HCT116 (cell line): Measurements from ENCODE around the gene BSX. TPM values are rescaled to one million over a fixed set of nuclear protein-coding genes. Genes with fewer than 3 reads are reported as not detected.

Experiments used
- ATAC-seq: fragments of 200-7000 bp; cut with Tn5 transposase; 2 replicates; pipeline ENCODE4 v1.9.1; 2020; ENCODE audit warnings: mild to moderate bottlenecking, moderate library complexity
- BruUV-seq: library from RNA; stranded (reverse); fragments of 400-500 nt; replicated peaks from 2 replicates; lab custom pipeline; 2021; lab: Mats Ljungman, UMichigan
- CTCF ChIA-PET: fragments of 300-600 bp; sonication (Branson Sonifier 250); formaldehyde crosslinking; loops from one replicate; lab custom pipeline; 2021; ENCODE audit warnings: antibody characterized with exemption; lab: Charles Lee
- POLR2A ChIA-PET: fragments of 300-600, 350-600 bp; sonication (Branson Sonifier 250); formaldehyde crosslinking; loops from one replicate; lab custom pipeline; 2021; ENCODE audit warnings: antibody characterized with exemption; lab: Charles Lee
- RAD21 ChIA-PET, 2 experiments: fragments of 300-600 bp; sonication (Branson Sonifier 250); formaldehyde crosslinking; loops; one replicate each; lab custom pipeline; 2023; ENCODE audit warnings: low total read pairs in 2 of 2; ENCODE audit not compliant: uncharacterized antibody in 2 of 2, unreplicated experiment in 2 of 2, low non-redundant PET in 1 of 2; lab: Charles Lee
- DNase-seq: peaks from one replicate; pipeline ENCODE4 v3.0.0-alpha.2; 2010; ENCODE audit warnings: low read depth, low spot score
- H2AFZ ChIP-seq: fragments of 200-600 bp; shearing (Covaris generic), sonication (generic); 2 replicates; pipeline ENCODE4 v1.6.1; 2017; ENCODE audit warnings: low read depth, mixed run types, mixed read lengths, antibody characterized with exemption, low read length; ENCODE audit not compliant: poor library complexity, severe bottlenecking
- H3K27ac ChIP-seq: 2 replicates; pipeline ENCODE4 v1.5.1; 2012; ENCODE audit warnings: low read depth, low read length
- H3K27me3 ChIP-seq: fragments of 200-600 bp; sonication (generic); 2 replicates; pipeline ENCODE4 v1.6.1; 2016; ENCODE audit warnings: mixed run types, low read length, mixed read lengths; ENCODE audit not compliant: insufficient read depth
- H3K36me3 ChIP-seq, 2 experiments: fragments of 200-500 bp in 1 of 2; fragments of 200-600 bp in 1 of 2; sonication (Bioruptor generic) in 1 of 2; sonication (generic) in 1 of 2; 2 replicates each; pipeline versions ENCODE4 v1.5.1 to v1.6.1; 2014 to 2016; ENCODE audit warnings: low read length in 2 of 2, inconsistent platforms in 1 of 2, mixed read lengths in 1 of 2, mixed run types in 1 of 2; ENCODE audit not compliant: insufficient read depth in 2 of 2, control insufficient read depth in 1 of 2
- H3K4me1 ChIP-seq, 2 experiments: fragments of 200-600 bp in 1 of 2; sonication (generic) in 1 of 2; 2 replicates each; pipeline versions ENCODE4 v1.5.1 to v1.6.1; 2012 to 2017; ENCODE audit warnings: low read length in 2 of 2, inconsistent platforms in 1 of 2, mild to moderate bottlenecking in 1 of 2, mixed read lengths in 1 of 2, mixed run types in 1 of 2, moderate library complexity in 1 of 2; ENCODE audit not compliant: insufficient read depth in 2 of 2, control insufficient read depth in 1 of 2
- H3K4me2 ChIP-seq: fragments of 200-600 bp; sonication (generic); 2 replicates; pipeline ENCODE4 v1.6.1; 2017; ENCODE audit warnings: mixed run types, low read length, mixed read lengths
- H3K4me3 ChIP-seq, 2 experiments: fragments of 200-600 bp in 1 of 2; sonication (generic) in 1 of 2; replicated peaks in 1 of 2; 2 replicates each; pipeline ENCODE4 v1.5.1; 2011 to 2016; ENCODE audit warnings: low read length in 2 of 2, control low read depth in 1 of 2, low read depth in 1 of 2, mild to moderate bottlenecking in 1 of 2, mixed read lengths in 1 of 2, mixed run types in 1 of 2
- H3K79me2 ChIP-seq: fragments of 200-600 bp; sonication (generic); 2 replicates; pipeline ENCODE4 v1.6.1; 2017; ENCODE audit warnings: mild to moderate bottlenecking, mixed run types, low read length, moderate library complexity, mixed read lengths; ENCODE audit not compliant: insufficient read depth
- H3K9ac ChIP-seq: fragments of 200-600 bp; sonication (generic); 2 replicates; pipeline ENCODE4 v1.6.1; 2016; ENCODE audit warnings: low read length, mixed read lengths
- H3K9me2 ChIP-seq: fragments of 200-600 bp; sonication (generic), shearing (Covaris generic); 2 replicates; pipeline ENCODE4 v1.6.1; 2017; ENCODE audit warnings: mixed run types, mild to moderate bottlenecking, moderate library complexity; ENCODE audit not compliant: insufficient read depth
- H3K9me3 ChIP-seq, 2 experiments: fragments of 200-500 bp in 1 of 2; fragments of 200-600 bp in 1 of 2; sonication (Bioruptor generic) in 1 of 2; sonication (generic) in 1 of 2; 2 replicates each; pipeline ENCODE4 v1.6.1; 2014 to 2017; ENCODE audit warnings: low read length in 2 of 2, mixed read lengths in 2 of 2, inconsistent platforms in 1 of 2, low read depth in 1 of 2, mild to moderate bottlenecking in 1 of 2, mixed run types in 1 of 2, moderate library complexity in 1 of 2; ENCODE audit not compliant: control insufficient read depth in 1 of 2, insufficient read depth in 1 of 2
- H4K20me1 ChIP-seq: fragments of 200-600 bp; sonication (generic), shearing (Covaris generic); 2 replicates; pipeline ENCODE4 v1.6.1; 2017; ENCODE audit warnings: mixed run types, mild to moderate bottlenecking, moderate library complexity; ENCODE audit not compliant: insufficient read depth
- EGR1 ChIP-seq: IDR thresholded peaks from 2 replicates; pipeline ENCODE4 v1.6.1; 2012; ENCODE audit warnings: low read depth
- ELF1 ChIP-seq: IDR thresholded peaks from 2 replicates; pipeline ENCODE4 v1.6.1; 2012; ENCODE audit warnings: low read depth, borderline replicate concordance
- EZH2 ChIP-seq: fragments of 200-600 bp; sonication (generic); IDR thresholded peaks from 2 replicates; pipeline ENCODE4 v1.6.1; 2017; ENCODE audit warnings: antibody characterized with exemption, mixed run types
- EZH2phosphoT487 ChIP-seq: fragments of 200-600 bp; IDR thresholded peaks from 2 replicates; pipeline ENCODE4 v1.6.1; 2018; ENCODE audit warnings: antibody characterized with exemption, borderline replicate concordance
- FOSL1 ChIP-seq: IDR thresholded peaks from 2 replicates; pipeline ENCODE4 v1.6.1; 2012; ENCODE audit warnings: low read depth
- JUND ChIP-seq: IDR thresholded peaks from 2 replicates; pipeline ENCODE4 v1.6.1; 2012
- POLR2AphosphoS5 ChIP-seq: IDR thresholded peaks from 2 replicates; pipeline ENCODE4 v1.6.1; 2011; ENCODE audit warnings: mild to moderate bottlenecking, low read depth, low read length, moderate library complexity
- RAD21 ChIP-seq: IDR thresholded peaks from 2 replicates; pipeline ENCODE4 v1.6.1; 2012; ENCODE audit warnings: low read depth, mild to moderate bottlenecking
- SIN3A ChIP-seq: IDR thresholded peaks from 2 replicates; pipeline ENCODE4 v1.6.1; 2012; ENCODE audit warnings: low read depth
- SP1 ChIP-seq: IDR thresholded peaks from 2 replicates; pipeline ENCODE4 v1.6.1; 2012; ENCODE audit warnings: low read depth
- SRF ChIP-seq: IDR thresholded peaks from 2 replicates; pipeline ENCODE4 v1.6.1; 2012; ENCODE audit warnings: low read depth
- ZNF274 ChIP-seq: fragments of 200-500 bp; sonication (Bioruptor generic); IDR thresholded peaks from 2 replicates; pipeline ENCODE4 v1.6.1; 2014; ENCODE audit warnings: mild to moderate bottlenecking, low read depth, low read length, inconsistent platforms
- intact Hi-C: fragments of 100-400 bp; cut with micrococcal nuclease; formaldehyde crosslinking; loops from 2 replicates; pipeline ENCODE4 v1.10.0; 2022
- total RNA-seq: library from RNA; stranded (reverse); gene quantifications from one replicate; pipeline ENCODE4 v1.2.1, GENCODE V29; 2021; ENCODE audit not compliant: unreplicated experiment
- TF ChIP-seq, protein P1 (sequence below): IDR thresholded peaks from 2 replicates; pipeline ENCODE4 v1.6.1; 2012
- TF ChIP-seq, protein P2 (sequence below): IDR thresholded peaks from 2 replicates; pipeline ENCODE4 v1.6.1; 2012; ENCODE audit warnings: low read depth
- TF ChIP-seq, protein P3 (sequence below), 3 experiments: fragments of 200-600 bp in 1 of 3; sonication (generic) in 1 of 3; IDR thresholded peaks in 2 of 3; conservative IDR thresholded peaks in 1 of 3; 2 replicates each; pipeline ENCODE4 v1.5.1; 2012 to 2017; ENCODE audit warnings: low read depth in 2 of 3, low read length in 2 of 3, antibody characterized with exemption in 1 of 3, borderline replicate concordance in 1 of 3, control low read depth in 1 of 3, mild to moderate bottlenecking in 1 of 3, mixed read lengths in 1 of 3, mixed run types in 1 of 3, moderate library complexity in 1 of 3; ENCODE audit not compliant: insufficient read depth in 1 of 3
- TF ChIP-seq, protein P4 (sequence below): IDR thresholded peaks from 2 replicates; pipeline ENCODE4 v1.6.1; 2012
- TF ChIP-seq, protein P5 (sequence below): IDR thresholded peaks from 2 replicates; pipeline ENCODE4 v1.6.1; 2011; ENCODE audit warnings: mild to moderate bottlenecking, low read length, moderate library complexity; ENCODE audit not compliant: insufficient replicate concordance; ENCODE audit errors: extremely low read depth

Gene BSX
- total RNA-seq, 1 experiment from 2014 or later = not detected

DNA sequence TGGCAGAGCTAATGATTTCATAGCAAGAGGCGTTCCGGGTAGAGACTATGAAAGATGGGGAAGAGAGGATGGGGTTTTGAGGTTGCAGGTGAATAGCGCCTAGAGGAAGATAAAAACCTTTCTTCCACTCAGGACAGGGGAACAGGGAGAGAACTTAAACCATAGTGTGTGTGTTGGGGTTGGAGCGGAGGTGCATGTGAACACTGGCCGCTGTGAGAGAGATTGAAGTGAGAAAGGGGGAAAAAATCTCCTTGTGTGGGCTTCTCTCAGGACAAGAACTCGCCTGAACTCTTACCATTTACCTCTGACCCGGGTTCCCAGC is 3.4 kb downstream of the BSX start (continued):
- TF ChIP-seq EZH2 (no peak), SP1 (no peak), SIN3A (no peak)
- TF ChIP-seq, protein P1, sequence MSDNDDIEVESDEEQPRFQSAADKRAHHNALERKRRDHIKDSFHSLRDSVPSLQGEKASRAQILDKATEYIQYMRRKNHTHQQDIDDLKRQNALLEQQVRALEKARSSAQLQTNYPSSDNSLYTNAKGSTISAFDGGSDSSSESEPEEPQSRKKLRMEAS = no peak

DNA sequence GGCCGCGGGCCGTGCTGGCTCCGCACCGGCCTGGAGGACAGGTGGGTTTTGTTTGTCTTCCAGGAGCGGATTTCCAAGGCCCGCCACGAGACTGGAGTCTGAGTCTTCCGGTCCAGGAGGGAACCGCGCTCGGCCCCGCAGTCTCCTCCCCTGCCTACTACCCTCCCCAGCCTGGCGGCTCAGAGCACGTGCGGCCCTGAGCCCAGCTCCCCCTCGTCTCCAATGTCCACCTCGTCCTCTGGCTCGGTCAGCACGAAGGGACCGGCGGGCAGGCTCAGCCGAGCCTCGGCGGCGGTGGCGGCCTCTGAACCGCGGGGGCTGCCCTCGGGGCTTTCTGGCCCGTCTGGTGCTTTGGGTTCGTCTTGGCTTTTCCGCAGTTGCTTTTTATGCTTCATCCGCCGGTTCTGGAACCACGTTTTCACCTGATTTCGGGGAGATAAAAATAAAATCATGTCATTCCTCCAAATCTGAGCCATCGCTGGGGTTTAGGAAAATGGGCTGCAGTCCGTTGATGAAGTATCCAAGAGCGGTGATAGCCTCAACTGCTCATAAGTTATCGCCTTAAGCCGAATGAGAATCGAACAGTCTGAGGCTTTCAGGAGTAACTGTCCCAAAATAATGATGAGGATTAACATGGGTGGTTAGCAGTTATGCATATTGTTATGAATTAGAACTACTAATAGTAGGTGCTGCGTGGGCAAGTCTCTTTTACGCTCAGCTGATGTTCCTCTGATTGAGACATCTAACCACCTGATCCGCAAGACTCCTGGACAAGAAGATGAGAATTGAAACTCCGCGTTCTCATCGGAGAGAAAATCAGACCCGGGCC is 4.0 kb downstream of the BSX start:
- ChIA-PET RAD21 (no interaction called here), POLR2A (no interaction called here), CTCF (no interaction called here)
- Histone ChIP-seq H3K27ac (no peak overlapping the region), H3K4me1 (no peaks in the 10 kb centered on the region), H3K4me3 (no peak overlapping the region), H4K20me1 (no peaks in the 10 kb centered on the region), H2AFZ (no peak overlapping the region), H3K9me3 (no peaks in the 10 kb centered on the region), H3K9me2 (no peaks in the 10 kb centered on the region), H3K36me3 (no peaks in the 10 kb centered on the region), H3K79me2 (no peaks in the 10 kb centered on the region), H3K4me2 (no peak overlapping the region), H3K27me3 (peaks cover 74% of the 10 kb centered on the region), H3K9ac (no peak overlapping the region)
- intact Hi-C loops = no loop called here
- no TSS peak for BruUV-seq
- ATAC-seq = no peak
- DNase-seq = no peak
- TF ChIP-seq, protein P2, sequence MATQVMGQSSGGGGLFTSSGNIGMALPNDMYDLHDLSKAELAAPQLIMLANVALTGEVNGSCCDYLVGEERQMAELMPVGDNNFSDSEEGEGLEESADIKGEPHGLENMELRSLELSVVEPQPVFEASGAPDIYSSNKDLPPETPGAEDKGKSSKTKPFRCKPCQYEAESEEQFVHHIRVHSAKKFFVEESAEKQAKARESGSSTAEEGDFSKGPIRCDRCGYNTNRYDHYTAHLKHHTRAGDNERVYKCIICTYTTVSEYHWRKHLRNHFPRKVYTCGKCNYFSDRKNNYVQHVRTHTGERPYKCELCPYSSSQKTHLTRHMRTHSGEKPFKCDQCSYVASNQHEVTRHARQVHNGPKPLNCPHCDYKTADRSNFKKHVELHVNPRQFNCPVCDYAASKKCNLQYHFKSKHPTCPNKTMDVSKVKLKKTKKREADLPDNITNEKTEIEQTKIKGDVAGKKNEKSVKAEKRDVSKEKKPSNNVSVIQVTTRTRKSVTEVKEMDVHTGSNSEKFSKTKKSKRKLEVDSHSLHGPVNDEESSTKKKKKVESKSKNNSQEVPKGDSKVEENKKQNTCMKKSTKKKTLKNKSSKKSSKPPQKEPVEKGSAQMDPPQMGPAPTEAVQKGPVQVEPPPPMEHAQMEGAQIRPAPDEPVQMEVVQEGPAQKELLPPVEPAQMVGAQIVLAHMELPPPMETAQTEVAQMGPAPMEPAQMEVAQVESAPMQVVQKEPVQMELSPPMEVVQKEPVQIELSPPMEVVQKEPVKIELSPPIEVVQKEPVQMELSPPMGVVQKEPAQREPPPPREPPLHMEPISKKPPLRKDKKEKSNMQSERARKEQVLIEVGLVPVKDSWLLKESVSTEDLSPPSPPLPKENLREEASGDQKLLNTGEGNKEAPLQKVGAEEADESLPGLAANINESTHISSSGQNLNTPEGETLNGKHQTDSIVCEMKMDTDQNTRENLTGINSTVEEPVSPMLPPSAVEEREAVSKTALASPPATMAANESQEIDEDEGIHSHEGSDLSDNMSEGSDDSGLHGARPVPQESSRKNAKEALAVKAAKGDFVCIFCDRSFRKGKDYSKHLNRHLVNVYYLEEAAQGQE = no peak
- TF ChIP-seq SP1 (no peak), JUND (no peak), SIN3A (no peak), POLR2AphosphoS5 (no peak), RAD21 (no peak), EZH2phosphoT487 (no peak), ELF1 (no peak), EGR1 (no peak), SRF (no peak), ZNF274 (no peak), FOSL1 (no peak)
- TF ChIP-seq, protein P3, sequence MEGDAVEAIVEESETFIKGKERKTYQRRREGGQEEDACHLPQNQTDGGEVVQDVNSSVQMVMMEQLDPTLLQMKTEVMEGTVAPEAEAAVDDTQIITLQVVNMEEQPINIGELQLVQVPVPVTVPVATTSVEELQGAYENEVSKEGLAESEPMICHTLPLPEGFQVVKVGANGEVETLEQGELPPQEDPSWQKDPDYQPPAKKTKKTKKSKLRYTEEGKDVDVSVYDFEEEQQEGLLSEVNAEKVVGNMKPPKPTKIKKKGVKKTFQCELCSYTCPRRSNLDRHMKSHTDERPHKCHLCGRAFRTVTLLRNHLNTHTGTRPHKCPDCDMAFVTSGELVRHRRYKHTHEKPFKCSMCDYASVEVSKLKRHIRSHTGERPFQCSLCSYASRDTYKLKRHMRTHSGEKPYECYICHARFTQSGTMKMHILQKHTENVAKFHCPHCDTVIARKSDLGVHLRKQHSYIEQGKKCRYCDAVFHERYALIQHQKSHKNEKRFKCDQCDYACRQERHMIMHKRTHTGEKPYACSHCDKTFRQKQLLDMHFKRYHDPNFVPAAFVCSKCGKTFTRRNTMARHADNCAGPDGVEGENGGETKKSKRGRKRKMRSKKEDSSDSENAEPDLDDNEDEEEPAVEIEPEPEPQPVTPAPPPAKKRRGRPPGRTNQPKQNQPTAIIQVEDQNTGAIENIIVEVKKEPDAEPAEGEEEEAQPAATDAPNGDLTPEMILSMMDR (IDR thresholded peaks at IDR 0.05 in 2 of 3, conservative IDR thresholded peaks at IDR 0.05 in 1 of 3; ENCODE audit: borderline replicate concordance in 1 of 3, insufficient read depth in 1 of 3, low read depth in 2 of 3, low read length in 2 of 3) = no peak
- TF ChIP-seq, protein P4, sequence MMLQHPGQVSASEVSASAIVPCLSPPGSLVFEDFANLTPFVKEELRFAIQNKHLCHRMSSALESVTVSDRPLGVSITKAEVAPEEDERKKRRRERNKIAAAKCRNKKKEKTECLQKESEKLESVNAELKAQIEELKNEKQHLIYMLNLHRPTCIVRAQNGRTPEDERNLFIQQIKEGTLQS = no peak
- TF ChIP-seq, protein P1 = no peak
- TF ChIP-seq, protein P5, sequence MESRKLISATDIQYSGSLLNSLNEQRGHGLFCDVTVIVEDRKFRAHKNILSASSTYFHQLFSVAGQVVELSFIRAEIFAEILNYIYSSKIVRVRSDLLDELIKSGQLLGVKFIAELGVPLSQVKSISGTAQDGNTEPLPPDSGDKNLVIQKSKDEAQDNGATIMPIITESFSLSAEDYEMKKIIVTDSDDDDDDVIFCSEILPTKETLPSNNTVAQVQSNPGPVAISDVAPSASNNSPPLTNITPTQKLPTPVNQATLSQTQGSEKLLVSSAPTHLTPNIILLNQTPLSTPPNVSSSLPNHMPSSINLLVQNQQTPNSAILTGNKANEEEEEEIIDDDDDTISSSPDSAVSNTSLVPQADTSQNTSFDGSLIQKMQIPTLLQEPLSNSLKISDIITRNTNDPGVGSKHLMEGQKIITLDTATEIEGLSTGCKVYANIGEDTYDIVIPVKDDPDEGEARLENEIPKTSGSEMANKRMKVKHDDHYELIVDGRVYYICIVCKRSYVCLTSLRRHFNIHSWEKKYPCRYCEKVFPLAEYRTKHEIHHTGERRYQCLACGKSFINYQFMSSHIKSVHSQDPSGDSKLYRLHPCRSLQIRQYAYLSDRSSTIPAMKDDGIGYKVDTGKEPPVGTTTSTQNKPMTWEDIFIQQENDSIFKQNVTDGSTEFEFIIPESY = no peak
